Measurements from ENCODE around the gene ZEB1. TPM values are rescaled to one million over a fixed set of nuclear protein-coding genes. Genes with fewer than 3 reads are reported as not detected.

ZEB1 gene
- total RNA-seq, 4 donors from 2014 or later: 51.7 to 67.7 (median 57.9) TPM

DNA sequence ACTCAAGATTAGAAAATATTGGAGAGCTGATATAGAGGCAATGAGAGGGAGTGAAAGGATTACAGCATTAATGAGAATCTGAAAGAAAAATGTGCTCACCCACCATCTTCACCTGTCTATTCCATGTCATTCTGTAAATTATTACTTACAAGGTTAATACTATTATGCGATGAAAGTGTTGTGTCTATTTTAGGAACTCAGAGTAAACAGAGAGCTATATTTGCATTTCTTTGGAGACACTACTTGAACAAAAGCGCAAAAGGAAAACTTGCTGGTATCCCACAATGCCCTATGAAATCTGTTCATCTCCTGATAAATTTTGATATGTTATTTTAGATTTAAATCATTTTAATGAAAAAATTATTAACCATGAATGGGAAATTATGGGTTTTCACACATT is 196.1 kb downstream of the ZEB1 start:
- peaks cover 0 to 3% of the 10 kb centered on the region in 2 donors for H3K4me1 ChIP-seq
- no peak for TF ChIP-seq POLR2A (IDR thresholded peaks at IDR 0.05)
- TF ChIP-seq, protein P1, sequence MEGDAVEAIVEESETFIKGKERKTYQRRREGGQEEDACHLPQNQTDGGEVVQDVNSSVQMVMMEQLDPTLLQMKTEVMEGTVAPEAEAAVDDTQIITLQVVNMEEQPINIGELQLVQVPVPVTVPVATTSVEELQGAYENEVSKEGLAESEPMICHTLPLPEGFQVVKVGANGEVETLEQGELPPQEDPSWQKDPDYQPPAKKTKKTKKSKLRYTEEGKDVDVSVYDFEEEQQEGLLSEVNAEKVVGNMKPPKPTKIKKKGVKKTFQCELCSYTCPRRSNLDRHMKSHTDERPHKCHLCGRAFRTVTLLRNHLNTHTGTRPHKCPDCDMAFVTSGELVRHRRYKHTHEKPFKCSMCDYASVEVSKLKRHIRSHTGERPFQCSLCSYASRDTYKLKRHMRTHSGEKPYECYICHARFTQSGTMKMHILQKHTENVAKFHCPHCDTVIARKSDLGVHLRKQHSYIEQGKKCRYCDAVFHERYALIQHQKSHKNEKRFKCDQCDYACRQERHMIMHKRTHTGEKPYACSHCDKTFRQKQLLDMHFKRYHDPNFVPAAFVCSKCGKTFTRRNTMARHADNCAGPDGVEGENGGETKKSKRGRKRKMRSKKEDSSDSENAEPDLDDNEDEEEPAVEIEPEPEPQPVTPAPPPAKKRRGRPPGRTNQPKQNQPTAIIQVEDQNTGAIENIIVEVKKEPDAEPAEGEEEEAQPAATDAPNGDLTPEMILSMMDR (IDR thresholded peaks at IDR 0.05): no peak
- H3K27ac ChIP-seq: no peak overlapping the region
- no peak for DNase-seq
- peaks cover 0 to under 1% of the 10 kb centered on the region in 2 donors for H3K36me3 ChIP-seq
- 87 to 92% methylated on average over 2 of the region's 2 CpGs for WGBS, 2 donors
- intact Hi-C loops (cut with DNase I): no loop called here
- H3K4me3 ChIP-seq (replicated peaks in 1 of 3): no peak overlapping the region
- no peaks in the 10 kb centered on the region for H3K9me3 ChIP-seq
- H3K27me3 ChIP-seq: no peaks in the 10 kb centered on the region

DNA sequence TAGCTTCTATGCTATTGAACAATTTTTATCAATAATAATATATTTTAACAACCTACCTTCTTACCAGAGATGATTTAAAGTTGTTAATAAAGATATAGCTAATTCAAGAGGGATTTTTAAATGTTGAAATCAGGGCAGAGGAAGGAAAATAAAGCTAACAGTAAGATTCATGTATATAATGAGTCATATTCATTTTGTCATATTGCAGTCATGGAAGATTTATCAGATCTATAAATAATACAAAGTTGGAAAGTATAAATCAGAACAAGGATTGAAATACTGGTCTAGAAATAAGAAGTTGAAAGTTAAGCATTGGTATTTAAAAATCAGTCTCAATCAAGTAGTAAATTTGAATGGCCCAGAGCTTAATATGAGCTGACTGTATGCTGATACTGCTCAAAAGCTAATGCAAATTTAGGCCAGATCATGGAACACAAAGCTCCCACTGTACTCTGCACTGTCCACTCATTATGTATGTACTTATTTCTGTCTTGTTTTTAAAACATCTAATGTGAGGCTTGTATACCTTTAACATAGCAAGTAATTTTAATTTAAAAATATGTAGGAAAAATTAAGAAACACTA is 196.9 kb downstream of the ZEB1 start:
- TF ChIP-seq, protein P1 (IDR thresholded peaks at IDR 0.05): no peak
- no peak for TF ChIP-seq POLR2A (IDR thresholded peaks at IDR 0.05)
- intact Hi-C loops (cut with DNase I): no loop called here
- no peaks in the 10 kb centered on the region for H3K27me3 ChIP-seq
- no peak overlapping the region for H3K27ac ChIP-seq
- no peaks in the 10 kb centered on the region for H3K9me3 ChIP-seq
- no peak overlapping the region for H3K4me3 ChIP-seq (replicated peaks in 1 of 3)
- peaks cover 0 to 5% of the 10 kb centered on the region in 2 donors for H3K36me3 ChIP-seq
- no peak for DNase-seq
- peaks cover 0 to 3% of the 10 kb centered on the region in 2 donors for H3K4me1 ChIP-seq

DNA sequence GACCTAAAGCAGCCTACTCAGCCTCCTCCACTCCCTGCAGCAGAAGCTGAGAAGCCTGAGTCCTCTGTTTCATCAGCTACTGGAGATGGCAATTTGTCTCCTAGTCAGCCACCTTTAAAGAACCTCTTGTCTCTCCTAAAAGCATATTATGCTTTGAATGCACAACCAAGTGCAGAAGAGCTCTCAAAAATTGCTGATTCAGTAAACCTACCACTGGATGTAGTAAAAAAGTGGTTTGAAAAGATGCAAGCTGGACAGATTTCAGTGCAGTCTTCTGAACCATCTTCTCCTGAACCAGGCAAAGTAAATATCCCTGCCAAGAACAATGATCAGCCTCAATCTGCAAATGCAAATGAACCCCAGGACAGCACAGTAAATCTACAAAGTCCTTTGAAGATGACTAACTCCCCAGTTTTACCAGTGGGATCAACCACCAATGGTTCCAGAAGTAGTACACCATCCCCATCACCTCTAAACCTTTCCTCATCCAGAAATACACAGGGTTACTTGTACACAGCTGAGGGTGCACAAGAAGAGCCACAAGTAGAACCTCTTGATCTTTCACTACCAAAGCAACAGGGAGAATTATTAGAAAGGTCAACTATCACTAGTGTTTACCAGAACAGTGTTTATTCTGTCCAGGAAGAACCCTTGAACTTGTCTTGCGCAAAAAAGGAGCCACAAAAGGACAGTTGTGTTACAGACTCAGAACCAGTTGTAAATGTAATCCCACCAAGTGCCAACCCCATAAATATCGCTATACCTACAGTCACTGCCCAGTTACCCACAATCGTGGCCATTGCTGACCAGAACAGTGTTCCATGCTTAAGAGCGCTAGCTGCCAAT is 202.2 kb downstream of the ZEB1 start:
- WGBS, 2 donors: 90 to 100% methylated on average over 4 of the region's 4 CpGs
- Histone ChIP-seq H3K4me3 (replicated peaks in 1 of 3) (no peak overlapping the region), H3K36me3 (peaks cover 9 to 11% of the 10 kb centered on the region in 2 donors), H3K27ac (no peak overlapping the region), H3K9me3 (no peaks in the 10 kb centered on the region), H3K4me1 (no peaks in the 10 kb centered on the region), H3K27me3 (no peaks in the 10 kb centered on the region)
- DNase-seq: no peak
- intact Hi-C loops (cut with DNase I): no loop called here
- TF ChIP-seq POLR2A (IDR thresholded peaks at IDR 0.05): no peak
- TF ChIP-seq, protein P1 (IDR thresholded peaks at IDR 0.05): no peak

DNA sequence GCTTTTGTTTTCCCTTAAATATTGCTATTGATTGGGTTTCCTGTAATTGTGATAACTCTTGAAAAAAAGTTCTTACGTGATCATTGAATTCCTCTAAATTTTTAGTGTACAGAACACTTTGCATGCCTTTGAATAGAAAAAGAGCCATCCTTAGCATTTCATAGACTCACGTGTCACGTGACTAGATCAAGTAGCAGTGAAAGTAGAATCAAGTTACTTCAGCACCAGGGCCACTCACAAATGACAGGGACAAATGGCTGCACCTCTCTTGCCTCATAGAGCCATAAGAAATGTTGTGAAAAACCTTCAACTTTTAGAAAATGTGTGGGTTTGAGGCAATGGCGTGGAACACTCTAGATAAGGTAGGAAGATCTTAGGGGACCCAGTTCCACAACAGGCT is 203.8 kb downstream of the ZEB1 start:
- 91 to 95% methylated on average over 4 of the region's 4 CpGs for WGBS, 2 donors
- no peaks in the 10 kb centered on the region for H3K4me1 ChIP-seq
- intact Hi-C loops (cut with DNase I): no loop called here
- DNase-seq: no peak
- H3K9me3 ChIP-seq: no peaks in the 10 kb centered on the region
- H3K27ac ChIP-seq: no peak overlapping the region
- H3K4me3 ChIP-seq (replicated peaks in 1 of 3): no peak overlapping the region
- TF ChIP-seq, protein P1 (IDR thresholded peaks at IDR 0.05): no peak
- TF ChIP-seq POLR2A (IDR thresholded peaks at IDR 0.05): no peak
- H3K27me3 ChIP-seq: no peaks in the 10 kb centered on the region
- peaks cover 9 to 11% of the 10 kb centered on the region in 2 donors for H3K36me3 ChIP-seq

DNA sequence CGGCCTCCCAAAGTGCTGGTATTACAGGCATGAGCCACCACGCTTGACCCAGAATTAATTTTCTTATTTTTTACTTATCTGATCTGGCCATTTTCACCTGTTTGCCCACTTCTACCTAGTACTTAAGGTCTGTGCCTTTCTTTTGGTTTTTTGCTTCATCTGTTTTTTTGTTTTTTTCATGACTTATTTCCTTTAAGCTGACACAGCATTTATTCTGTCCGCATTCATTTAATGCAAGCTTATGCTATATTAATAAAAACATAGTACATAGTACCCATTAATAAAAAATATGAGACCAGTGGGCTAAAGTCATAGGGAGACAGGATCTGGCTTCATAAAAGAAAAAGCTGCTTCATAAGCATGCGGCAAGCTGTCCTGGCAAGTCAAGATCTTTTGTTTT is 205.4 kb downstream of the ZEB1 start:
- intact Hi-C loops (cut with DNase I): no loop called here
- WGBS, 2 donors: 98 to 99% methylated on average over 4 of the region's 4 CpGs
- Histone ChIP-seq H3K36me3 (peaks cover 9 to 11% of the 10 kb centered on the region in 2 donors), H3K27ac (no peak overlapping the region), H3K9me3 (no peaks in the 10 kb centered on the region), H3K4me3 (replicated peaks in 1 of 3) (no peak overlapping the region), H3K27me3 (no peaks in the 10 kb centered on the region), H3K4me1 (no peaks in the 10 kb centered on the region)
- no peak for DNase-seq
- no peak for TF ChIP-seq POLR2A (IDR thresholded peaks at IDR 0.05)
- TF ChIP-seq, protein P1 (IDR thresholded peaks at IDR 0.05): no peak
